DOHH2 (cell line): Measurements from ENCODE around the gene RANGAP1.

Experiments used
- CTCF ChIP-seq: fragments of 200-600 bp; sonication (generic); IDR thresholded peaks from one replicate; pipeline ENCODE4 v1.5.1; 2014; ENCODE audit warnings: antibody characterized with exemption, mild to moderate bottlenecking, low read depth, low read length; ENCODE audit not compliant: poor library complexity, severe bottlenecking
- EZH2phosphoT487 ChIP-seq: fragments of 200-600 bp; sonication (generic); IDR thresholded peaks from 2 replicates; pipeline ENCODE4 v1.6.1; 2017; ENCODE audit warnings: borderline replicate concordance, mild to moderate bottlenecking, antibody characterized with exemption, low read length, moderate library complexity, mixed read lengths

- TF ChIP-seq CTCF (no peak), EZH2phosphoT487 (no peak)
These were observed 21.5 kb downstream of the RANGAP1 start for GRCh38 chr22:41264408-41264941.
